Gastrocnemius medialis (tissue), 4 donors: ENCODE data around the gene ATP10A.

Experiments
- POLR2A ChIP-seq, 2 donors: fragments of 450-650 bp; IDR thresholded peaks; one replicate each; pipeline ENCODE4 v1.6.1; 2017; ENCODE audit warnings: antibody characterized with exemption in 2 of 2, mild to moderate bottlenecking in 2 of 2, moderate library complexity in 2 of 2
- TF ChIP-seq, protein P1 (sequence below), 5 experiments: fragments of 450-650 bp in 3 of 5; fragments of 200-600 bp in 2 of 5; sonication (generic) in 2 of 5; IDR thresholded peaks in 4 of 5; conservative IDR thresholded peaks in 1 of 5; 1 replicate in 4 of 5; 2 replicates in 1 of 5; pipeline ENCODE4 v1.5.1; 2016 to 2019; ENCODE audit warnings: antibody characterized with exemption in 5 of 5, mild to moderate bottlenecking in 3 of 5, moderate library complexity in 3 of 5

DNA sequence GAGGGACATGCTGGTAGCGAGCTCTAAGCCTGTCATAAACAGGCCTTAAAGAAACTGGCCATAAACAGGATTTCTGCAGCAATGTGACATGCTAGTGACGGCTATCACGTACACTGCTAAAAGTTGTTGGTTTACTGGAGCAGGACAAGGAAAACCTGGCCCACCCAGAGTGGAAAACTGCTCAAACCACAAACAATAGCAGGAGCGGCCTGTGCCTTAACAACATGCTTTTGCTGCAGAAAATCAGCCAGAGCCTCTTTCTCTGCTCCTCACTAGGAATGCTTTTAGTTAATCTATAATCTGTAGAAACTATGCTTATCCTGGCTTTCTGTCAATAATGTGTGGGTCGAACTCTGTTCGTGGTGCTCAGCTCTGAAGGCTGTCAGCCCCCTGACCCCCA, 221.4 kb downstream of the ATP10A start:
- TF ChIP-seq, protein P1, sequence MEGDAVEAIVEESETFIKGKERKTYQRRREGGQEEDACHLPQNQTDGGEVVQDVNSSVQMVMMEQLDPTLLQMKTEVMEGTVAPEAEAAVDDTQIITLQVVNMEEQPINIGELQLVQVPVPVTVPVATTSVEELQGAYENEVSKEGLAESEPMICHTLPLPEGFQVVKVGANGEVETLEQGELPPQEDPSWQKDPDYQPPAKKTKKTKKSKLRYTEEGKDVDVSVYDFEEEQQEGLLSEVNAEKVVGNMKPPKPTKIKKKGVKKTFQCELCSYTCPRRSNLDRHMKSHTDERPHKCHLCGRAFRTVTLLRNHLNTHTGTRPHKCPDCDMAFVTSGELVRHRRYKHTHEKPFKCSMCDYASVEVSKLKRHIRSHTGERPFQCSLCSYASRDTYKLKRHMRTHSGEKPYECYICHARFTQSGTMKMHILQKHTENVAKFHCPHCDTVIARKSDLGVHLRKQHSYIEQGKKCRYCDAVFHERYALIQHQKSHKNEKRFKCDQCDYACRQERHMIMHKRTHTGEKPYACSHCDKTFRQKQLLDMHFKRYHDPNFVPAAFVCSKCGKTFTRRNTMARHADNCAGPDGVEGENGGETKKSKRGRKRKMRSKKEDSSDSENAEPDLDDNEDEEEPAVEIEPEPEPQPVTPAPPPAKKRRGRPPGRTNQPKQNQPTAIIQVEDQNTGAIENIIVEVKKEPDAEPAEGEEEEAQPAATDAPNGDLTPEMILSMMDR (IDR thresholded peaks at IDR 0.05 in 4 of 5, conservative IDR thresholded peaks at IDR 0.05 in 1 of 5): no peak
- TF ChIP-seq POLR2A (IDR thresholded peaks at IDR 0.05): no peak
